ENCODE measurements around the gene HIGD1A.

DNA sequence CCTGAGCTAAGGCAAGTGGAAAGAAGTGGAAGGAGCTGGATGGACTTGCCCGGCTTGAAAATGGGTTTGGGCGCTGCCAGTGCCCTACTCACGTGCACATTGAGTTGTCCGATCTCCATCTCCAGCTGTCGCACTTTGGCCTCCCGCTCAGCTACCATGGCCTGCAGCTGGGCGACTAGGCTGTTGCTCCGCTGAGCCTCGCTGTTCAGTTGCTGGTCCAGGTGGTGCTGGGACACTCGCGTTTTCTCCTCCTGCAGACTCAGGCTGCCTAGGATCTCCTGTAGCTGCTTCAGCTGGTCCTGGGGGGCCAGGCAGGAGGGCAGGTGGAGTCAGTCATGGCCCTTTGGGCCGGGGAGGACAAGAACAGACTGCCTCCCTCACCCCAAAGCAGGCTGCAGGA, 68.7 kb downstream of the HIGD1A start:
- TF ChIP-seq, protein P1, sequence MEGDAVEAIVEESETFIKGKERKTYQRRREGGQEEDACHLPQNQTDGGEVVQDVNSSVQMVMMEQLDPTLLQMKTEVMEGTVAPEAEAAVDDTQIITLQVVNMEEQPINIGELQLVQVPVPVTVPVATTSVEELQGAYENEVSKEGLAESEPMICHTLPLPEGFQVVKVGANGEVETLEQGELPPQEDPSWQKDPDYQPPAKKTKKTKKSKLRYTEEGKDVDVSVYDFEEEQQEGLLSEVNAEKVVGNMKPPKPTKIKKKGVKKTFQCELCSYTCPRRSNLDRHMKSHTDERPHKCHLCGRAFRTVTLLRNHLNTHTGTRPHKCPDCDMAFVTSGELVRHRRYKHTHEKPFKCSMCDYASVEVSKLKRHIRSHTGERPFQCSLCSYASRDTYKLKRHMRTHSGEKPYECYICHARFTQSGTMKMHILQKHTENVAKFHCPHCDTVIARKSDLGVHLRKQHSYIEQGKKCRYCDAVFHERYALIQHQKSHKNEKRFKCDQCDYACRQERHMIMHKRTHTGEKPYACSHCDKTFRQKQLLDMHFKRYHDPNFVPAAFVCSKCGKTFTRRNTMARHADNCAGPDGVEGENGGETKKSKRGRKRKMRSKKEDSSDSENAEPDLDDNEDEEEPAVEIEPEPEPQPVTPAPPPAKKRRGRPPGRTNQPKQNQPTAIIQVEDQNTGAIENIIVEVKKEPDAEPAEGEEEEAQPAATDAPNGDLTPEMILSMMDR (IDR thresholded peaks at IDR 0.05), result no peak
- no peak for TF ChIP-seq POLR2A (IDR thresholded peaks at IDR 0.05)

All from thyroid gland (tissue), 4 donors.